ENCODE data around the gene SIRT5. TPM values are rescaled to one million over a fixed set of nuclear protein-coding genes. Genes with fewer than 3 reads are reported as not detected.

Gene SIRT5
- total RNA-seq, 6 donors from 2014 or later = 7.0 to 19.9 (median 11.0) TPM

- no peak overlapping the region for H3K4me3 ChIP-seq
- WGBS, 2 donors = 75% methylated on average over 4 of the region's 4 CpGs
- no peaks in the 10 kb centered on the region for H3K27me3 ChIP-seq
These were observed 46.7 kb upstream of the SIRT5 start for GRCh38 chr6:13527671-13528056.

GRCh38 chr6:13528232-13528631, 46.2 kb upstream of the SIRT5 start:
- DNase-seq (no peak), ATAC-seq (ENCODE audit: low FRiP score in 2 of 2) (no peak)
- H3K36me3 ChIP-seq = no peaks in the 10 kb centered on the region
- no peaks in the 10 kb centered on the region for H3K9me3 ChIP-seq
- H3K4me3 ChIP-seq = no peak overlapping the region
- H3K27me3 ChIP-seq = no peaks in the 10 kb centered on the region
- peaks cover 16 to 39% (median 25%) of the 10 kb centered on the region in 4 donors for H3K4me1 ChIP-seq
- WGBS, 2 donors = 65 to 67% methylated on average over 3 of the region's 3 CpGs
- TF ChIP-seq POLR2A (IDR thresholded peaks at IDR 0.05) (no peak), CTCF (IDR thresholded peaks at IDR 0.05) (peak in 1 of 6 experiments; percentile 8)
- no peak overlapping the region for H3K27ac ChIP-seq

More at GRCh38 chr6:13527671-13528056, 46.7 kb upstream of the SIRT5 start:
- Histone ChIP-seq H3K36me3 (no peaks in the 10 kb centered on the region), H3K27ac (peak overlapping the region; percentile 51 to 88 (median 76)), H3K9me3 (no peaks in the 10 kb centered on the region), H3K4me1 (peaks cover 16 to 44% (median 27%) of the 10 kb centered on the region in 4 donors)
- DNase-seq (no peak), ATAC-seq (ENCODE audit: low FRiP score in 2 of 2) (no peak)
- TF ChIP-seq POLR2A (IDR thresholded peaks at IDR 0.05) (peak in 1 of 4 donors; percentile 39), POLR2AphosphoS5 (IDR thresholded peaks at IDR 0.05) (no peak)

GRCh38 chr6:13528777-13529343, 45.5 kb upstream of the SIRT5 start:
- ATAC-seq (ENCODE audit: low FRiP score in 2 of 2) = no peak
- DNase-seq = no peak
- Histone ChIP-seq H3K4me3 (no peak overlapping the region), H3K27ac (peak overlapping the region in 1 of 4 donors; percentile 17), H3K36me3 (no peaks in the 10 kb centered on the region), H3K27me3 (no peaks in the 10 kb centered on the region), H3K4me1 (peaks cover 16 to 36% (median 21%) of the 10 kb centered on the region in 4 donors), H3K9me3 (no peaks in the 10 kb centered on the region)
- TF ChIP-seq POLR2AphosphoS5 (IDR thresholded peaks at IDR 0.05) (no peak), CTCF (IDR thresholded peaks at IDR 0.05) (no peak), POLR2A (IDR thresholded peaks at IDR 0.05) (no peak), EP300 (IDR thresholded peaks at IDR 0.05) (no peak)
- WGBS, 2 donors = 70 to 91% methylated on average over 7 to 8 of the region's 8 CpGs

DNA sequence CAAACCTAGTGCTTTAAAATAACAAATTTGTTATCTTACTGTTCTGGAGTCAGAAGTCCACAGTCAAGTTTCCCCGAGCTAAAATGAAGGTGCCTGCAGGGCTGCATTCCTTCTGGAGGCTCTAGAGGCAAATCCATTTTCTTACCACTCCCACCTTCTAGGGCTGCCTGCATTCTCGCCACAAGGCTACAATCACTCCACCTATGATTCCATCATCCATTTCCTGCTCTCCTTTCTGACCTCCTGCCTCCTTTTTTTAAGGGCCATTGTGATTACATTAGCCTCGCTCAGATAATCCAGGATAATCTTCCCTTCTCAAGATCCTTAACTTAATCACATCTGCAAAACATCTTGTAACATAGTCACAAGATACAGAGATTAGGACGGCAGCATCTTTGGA, 42.4 kb upstream of the SIRT5 start:
- TF ChIP-seq CTCF (IDR thresholded peaks at IDR 0.05) (no peak), POLR2AphosphoS5 (IDR thresholded peaks at IDR 0.05) (no peak), POLR2A (IDR thresholded peaks at IDR 0.05) (no peak), EP300 (IDR thresholded peaks at IDR 0.05) (no peak)

GRCh38 chr6:13534536-13534935, 39.9 kb upstream of the SIRT5 start:
- Histone ChIP-seq H3K9me3 (no peaks in the 10 kb centered on the region), H3K27me3 (no peaks in the 10 kb centered on the region), H3K4me1 (peaks cover 0 to 15% (median 6%) of the 10 kb centered on the region in 4 donors), H3K36me3 (no peaks in the 10 kb centered on the region), H3K4me3 (no peak overlapping the region), H3K27ac (no peak overlapping the region)
- ATAC-seq (ENCODE audit: low FRiP score in 2 of 2) = no peak
- 72 to 79% methylated on average over 3 of the region's 3 CpGs for WGBS, 2 donors
- DNase-seq = no peak
- TF ChIP-seq EP300 (IDR thresholded peaks at IDR 0.05) = peak in 1 of 4 donors; percentile 45
- TF ChIP-seq CTCF (IDR thresholded peaks at IDR 0.05) = no peak
- peak; percentile 28 to 41 for TF ChIP-seq POLR2AphosphoS5 (IDR thresholded peaks at IDR 0.05)
- no peak for TF ChIP-seq POLR2A (IDR thresholded peaks at IDR 0.05)

More for the DNA sequence above, 42.4 kb upstream of the SIRT5 start:
- H3K27me3 ChIP-seq = no peaks in the 10 kb centered on the region
- no peaks in the 10 kb centered on the region for H3K36me3 ChIP-seq
- H3K4me3 ChIP-seq = no peak overlapping the region
- DNase-seq (no peak), ATAC-seq (ENCODE audit: low FRiP score in 2 of 2) (no peak)
- peaks cover 9 to 21% (median 11%) of the 10 kb centered on the region in 4 donors for H3K4me1 ChIP-seq
- no peaks in the 10 kb centered on the region for H3K9me3 ChIP-seq
- WGBS, 2 donors = 49 to 75% methylated on average over 4 of the region's 4 CpGs
- no peak overlapping the region for H3K27ac ChIP-seq

All from upper lobe of left lung (tissue), 6 donors.